GM12878 (cell line): ENCODE results near the gene HOATZ. TPM values are rescaled to one million over a fixed set of nuclear protein-coding genes. Genes with fewer than 3 reads are reported as not detected.

Source experiments
- ATAC-seq: fragments of 200-7000 bp; cut with Tn5 transposase; 3 replicates; pipeline ENCODE4 v1.9.1; 2020; ENCODE audit warnings: mild to moderate bottlenecking, moderate library complexity
- BruUV-seq: library from RNA; stranded (reverse); fragments of 400-500 nt; replicated peaks from 2 replicates; lab custom pipeline; 2021; lab: Mats Ljungman, UMichigan
- CTCF ChIA-PET: fragments of 300-600 bp; sonication (Branson Sonifier 250); formaldehyde crosslinking; extraction: SDS; loops from one replicate; lab custom pipeline; 2021; ENCODE audit warnings: inconsistent platforms; lab: Yijun Ruan, JAX
- POLR2A ChIA-PET: fragments of 350-600 bp; formaldehyde crosslinking; extraction: SDS; loops from one replicate; lab custom pipeline; 2021; ENCODE audit warnings: inconsistent platforms; lab: Charles Lee
- RAD21 ChIA-PET: fragments of 300-600 bp; sonication (Branson Sonifier 250); formaldehyde crosslinking; loops from one replicate; lab custom pipeline; 2023; ENCODE audit warnings: antibody characterized with exemption; ENCODE audit not compliant: unreplicated experiment; lab: Charles Lee
- SMC1A ChIA-PET: fragments of 300-600 bp; sonication (Branson Sonifier 250); formaldehyde crosslinking; loops from one replicate; lab custom pipeline; 2023; ENCODE audit not compliant: unreplicated experiment, uncharacterized antibody; lab: Charles Lee
- DNase-seq: peaks from one replicate; pipeline ENCODE4 v3.0.0-alpha.2; 2011; ENCODE audit warnings: low read depth, low spot score
- FAIRE-seq: peaks from 3 replicates; lab custom pipeline; 2011; peaks lifted over from hg19 to GRCh38; lab: Jason Lieb, UNC
- H2AFZ ChIP-seq: 2 replicates; pipeline ENCODE4 v1.6.0; 2011; ENCODE audit warnings: low read depth, low read length, control low read depth; ENCODE audit not compliant: control insufficient read depth
- H3K27ac ChIP-seq: 2 replicates; pipeline ENCODE4 v1.5.1; 2011; ENCODE audit warnings: control low read depth; ENCODE audit not compliant: control insufficient read depth, insufficient read depth
- H3K27me3 ChIP-seq, 2 experiments: replicated peaks in 1 of 2; 2 replicates each; pipeline versions ENCODE4 v1.6.0 to v1.6.1; 2011; ENCODE audit warnings: low read length in 1 of 2; ENCODE audit not compliant: control insufficient read depth in 2 of 2, insufficient read depth in 2 of 2
- H3K36me3 ChIP-seq, 2 experiments: 2 replicates each; pipeline ENCODE4 v1.5.1; 2011; ENCODE audit warnings: low read length in 1 of 2; ENCODE audit not compliant: control insufficient read depth in 2 of 2, insufficient read depth in 2 of 2
- H3K4me1 ChIP-seq: 2 replicates; pipeline ENCODE4 v1.6.1; 2011; ENCODE audit warnings: mild to moderate bottlenecking, low read length, moderate library complexity, mixed read lengths; ENCODE audit not compliant: control insufficient read depth, insufficient read depth
- H3K4me2 ChIP-seq: 2 replicates; pipeline ENCODE4 v1.6.0; 2011; ENCODE audit warnings: control low read depth; ENCODE audit not compliant: control insufficient read depth, insufficient read depth
- H3K4me3 ChIP-seq: fragments of 200-600 bp; sonication (generic); 2 replicates; pipeline ENCODE4 v1.5.1; 2016
- H3K79me2 ChIP-seq: 2 replicates; pipeline ENCODE4 v1.6.0; 2011; ENCODE audit warnings: low read length; ENCODE audit not compliant: control insufficient read depth, insufficient read depth
- H3K9ac ChIP-seq: 2 replicates; pipeline ENCODE4 v1.8.0; 2011; ENCODE audit warnings: low read length, control low read depth, mixed read lengths; ENCODE audit not compliant: control insufficient read depth, insufficient read depth
- H3K9me3 ChIP-seq: replicated peaks from 3 replicates; pipeline ENCODE4 v1.5.1; 2011; ENCODE audit warnings: mild to moderate bottlenecking, low read length; ENCODE audit not compliant: control insufficient read depth, insufficient read depth
- H4K20me1 ChIP-seq: 2 replicates; pipeline ENCODE4 v1.6.0; 2011; ENCODE audit not compliant: control insufficient read depth, insufficient read depth
- ASH2L ChIP-seq: fragments of 300-600, 200-600 bp; sonication (generic); IDR thresholded peaks from 2 replicates; pipeline ENCODE4 v1.6.1; 2017; ENCODE audit warnings: low read depth, mild to moderate bottlenecking, borderline replicate concordance
- E2F4 ChIP-seq: IDR thresholded peaks from 2 replicates; pipeline ENCODE4 v1.6.1; 2012; ENCODE audit warnings: low read depth, low read length, improper control_type of control experiment
- EZH2 ChIP-seq: IDR thresholded peaks from 2 replicates; pipeline ENCODE4 v1.6.1; 2012; ENCODE audit warnings: low read depth, mild to moderate bottlenecking, control low read depth, inconsistent platforms, low read length, borderline replicate concordance; ENCODE audit not compliant: control insufficient read depth
- POLR2AphosphoS5 ChIP-seq: IDR thresholded peaks from 2 replicates; pipeline ENCODE4 v1.6.1; 2011; ENCODE audit warnings: mild to moderate bottlenecking, low read length, inconsistent platforms
- TARDBP ChIP-seq: IDR thresholded peaks from 2 replicates; pipeline ENCODE4 v1.6.1; 2016; ENCODE audit warnings: borderline replicate concordance
- in situ Hi-C: fragments of 300-500 bp; cut with MboI; formaldehyde crosslinking; loops from 9 replicates; pipeline ENCODE4 v1.14.3; 2018; ENCODE audit warnings: mixed read lengths
- intact Hi-C: fragments of 100-400 bp; cut with micrococcal nuclease; formaldehyde crosslinking; loops from one replicate; pipeline ENCODE4 v1.14.2; 2022; ENCODE audit not compliant: unreplicated experiment
- polyA plus RNA-seq, 11 experiments: library from polyadenylated mRNA; depleted of rRNA in 4 of 11; unstranded in 6 of 11; stranded (reverse) in 5 of 11; fragments of >200 nt; fragmentation: Nextera tagmentation in 4 of 11; fragmentation: Illumina TruSeq in 1 of 11; extraction: Ambion mirVana in 4 of 11; extraction: Trizol in 1 of 11; gene quantifications; 1 replicate in 1 of 11; 2 replicates in 10 of 11; pipeline versions ENCODE4 v1.2.1 to v1.2.3, GENCODE V29; 2011 to 2016; ENCODE audit warnings: inconsistent platforms in 2 of 11, missing spikeins in 2 of 11, low read depth in 1 of 11
- total RNA-seq, 4 experiments: library from RNA; depleted of rRNA in 3 of 4; stranded (reverse); fragments of >200 nt in 3 of 4; fragmentation: Illumina TruSeq in 1 of 4; extraction: Trizol in 1 of 4; gene quantifications; 2 replicates each; pipeline versions ENCODE4 v1.2.1 to v1.2.3, GENCODE V29; 2013 to 2021
- TF ChIP-seq, protein P1 (sequence below): fragments of 450-650 bp; conservative IDR thresholded peaks from 2 replicates; pipeline ENCODE4 v1.6.1; 2017; ENCODE audit warnings: mild to moderate bottlenecking, moderate library complexity

The HOATZ gene
- total and polyA plus RNA-seq, 10 of the 15 experiments (the other 5 are each of a cell fraction or from before 2014, with no cell fraction given): 0.28 TPM; not detected in 9

- no peak for TF ChIP-seq EZH2
- TF ChIP-seq ASH2L: no peak
- no peak for TF ChIP-seq TARDBP
- no peak for TF ChIP-seq POLR2AphosphoS5
- TF ChIP-seq, protein P1, sequence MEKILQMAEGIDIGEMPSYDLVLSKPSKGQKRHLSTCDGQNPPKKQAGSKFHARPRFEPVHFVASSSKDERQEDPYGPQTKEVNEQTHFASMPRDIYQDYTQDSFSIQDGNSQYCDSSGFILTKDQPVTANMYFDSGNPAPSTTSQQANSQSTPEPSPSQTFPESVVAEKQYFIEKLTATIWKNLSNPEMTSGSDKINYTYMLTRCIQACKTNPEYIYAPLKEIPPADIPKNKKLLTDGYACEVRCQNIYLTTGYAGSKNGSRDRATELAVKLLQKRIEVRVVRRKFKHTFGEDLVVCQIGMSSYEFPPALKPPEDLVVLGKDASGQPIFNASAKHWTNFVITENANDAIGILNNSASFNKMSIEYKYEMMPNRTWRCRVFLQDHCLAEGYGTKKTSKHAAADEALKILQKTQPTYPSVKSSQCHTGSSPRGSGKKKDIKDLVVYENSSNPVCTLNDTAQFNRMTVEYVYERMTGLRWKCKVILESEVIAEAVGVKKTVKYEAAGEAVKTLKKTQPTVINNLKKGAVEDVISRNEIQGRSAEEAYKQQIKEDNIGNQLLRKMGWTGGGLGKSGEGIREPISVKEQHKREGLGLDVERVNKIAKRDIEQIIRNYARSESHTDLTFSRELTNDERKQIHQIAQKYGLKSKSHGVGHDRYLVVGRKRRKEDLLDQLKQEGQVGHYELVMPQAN: no peak
- TF ChIP-seq, all 136 proteins: peak for 0
These were observed 40.0 kb downstream of the HOATZ start (continued) for GRCh38 chr11:111554532-111554931.

DNA sequence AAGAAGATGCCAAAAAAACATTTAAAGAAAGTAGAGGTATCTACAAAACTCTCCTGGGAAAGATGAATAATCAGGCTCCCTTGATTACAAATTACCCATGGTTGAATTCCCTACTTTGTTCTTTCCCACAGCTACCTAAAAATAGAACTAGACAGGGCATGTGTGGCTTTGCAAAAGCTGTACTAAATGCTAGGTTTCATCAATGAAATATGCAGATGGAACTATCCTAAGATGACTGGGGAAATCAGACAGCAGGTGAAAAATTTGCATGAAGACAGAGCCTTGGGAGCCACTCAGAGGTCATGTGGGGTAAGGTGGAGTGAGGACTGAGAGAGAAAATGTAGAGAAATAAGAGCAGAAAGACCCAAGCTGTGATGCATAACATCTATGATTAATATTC is 40.7 kb downstream of the HOATZ start:
- POLR2A ChIA-PET: no interaction called here

More for the DNA sequence above, 40.7 kb downstream of the HOATZ start:
- in situ Hi-C loops (no loop called here), intact Hi-C loops (no loop called here)
- ChIA-PET CTCF (interaction anchor here (1.4 kb wide), 3 partner anchors 9 to 287 kb away, joined by 3 to 5 read pairs (median 5); no protein-coding TSS in a partner anchor), RAD21 (no interaction called here), SMC1A (interaction anchor here (1.7 kb wide), 1 partner anchor 9 kb away, joined by 6 read pairs; no protein-coding TSS in a partner anchor)
- Histone ChIP-seq H3K4me3 (no peak overlapping the region), H3K9ac (no peak overlapping the region), H3K79me2 (no peaks in the 10 kb centered on the region), H2AFZ (no peak overlapping the region), H3K27me3 (peaks cover 0 to 2% of the 10 kb centered on the region in 2 experiments; a peak in 2 of 4 replicates), H3K27ac (no peak overlapping the region), H3K36me3 (no peaks in the 10 kb centered on the region), H3K4me1 (no peaks in the 10 kb centered on the region), H4K20me1 (no peaks in the 10 kb centered on the region), H3K4me2 (no peak overlapping the region), H3K9me3 (no peaks in the 10 kb centered on the region; the same call in 2 of the 3 replicates)
- FAIRE-seq (no peak), DNase-seq (no peak), ATAC-seq (no peak)
- TF ChIP-seq E2F4: no peak
- BruUV-seq: no TSS peak
